Ureter (tissue), 1 donor: ENCODE measurements around the gene BRD9. TPM values are rescaled to one million over a fixed set of nuclear protein-coding genes. Genes with fewer than 3 reads are reported as not detected.
A peak's percentile ranks its signal among the peaks of the same experiment; 100 is the strongest.
"Not testable (repeated sequence)": the region's sequence is repeated elsewhere in the genome, so short reads cannot be mapped to it uniquely, and the experiment has no call there.

Source experiments
- DNase-seq: peaks from one replicate; pipeline ENCODE4 v3.0.0-alpha.2; 2020; ENCODE audit warnings: low spot score
- total RNA-seq: library from RNA; stranded (reverse); gene quantifications from one replicate; pipeline ENCODE4 v1.2.4, GENCODE V29; 2023
- donor health status: DM: yes; HTN: yes; CAD: no.

Gene BRD9
- total RNA-seq, 1 donor from 2014 or later = 63.6 TPM

GRCh38 chr5:923281-923873 is 30.8 kb upstream of the BRD9 start:
- DNase-seq = peak; percentile 82

GRCh38 chr5:922436-923280 is 30.1 kb upstream of the BRD9 start:
- DNase-seq = peak; percentile 40

GRCh38 chr5:921456-922435 is 29.1 kb upstream of the BRD9 start:
- DNase-seq = no peak

- DNase-seq = peak; percentile 24
These were observed 27.7 kb upstream of the BRD9 start for GRCh38 chr5:920321-920720.

- DNase-seq = peak; percentile 10
These were observed 26.9 kb upstream of the BRD9 start for GRCh38 chr5:919356-920000.

GRCh38 chr5:918717-919116 is 26.1 kb upstream of the BRD9 start:
- DNase-seq = not testable (repeated sequence)

GRCh38 chr5:916441-917293 is 24.1 kb upstream of the BRD9 start:
- DNase-seq = peak; percentile 34

GRCh38 chr5:915946-916345 is 23.3 kb upstream of the BRD9 start:
- no peak for DNase-seq

GRCh38 chr5:915346-915745 is 22.7 kb upstream of the BRD9 start:
- not testable (repeated sequence) for DNase-seq

GRCh38 chr5:914612-915011 is 22.0 kb upstream of the BRD9 start:
- DNase-seq = no peak

GRCh38 chr5:914174-914573 is 21.6 kb upstream of the BRD9 start:
- DNase-seq = no peak

GRCh38 chr5:912280-913091 is 19.9 kb upstream of the BRD9 start:
- peak; percentile 63 for DNase-seq

GRCh38 chr5:911601-912000 is 19.0 kb upstream of the BRD9 start:
- DNase-seq = no peak

GRCh38 chr5:910769-911160 is 18.2 kb upstream of the BRD9 start:
- DNase-seq = no peak

- DNase-seq = no peak
These were observed 17.6 kb upstream of the BRD9 start for GRCh38 chr5:909994-910768.

GRCh38 chr5:909086-909485 is 16.5 kb upstream of the BRD9 start:
- peak; percentile 65 for DNase-seq

- no peak for DNase-seq
These were observed 15.6 kb upstream of the BRD9 start for GRCh38 chr5:908172-908571.

GRCh38 chr5:907366-907910 is 14.8 kb upstream of the BRD9 start:
- DNase-seq = no peak

- DNase-seq = no peak
These were observed 12.6 kb upstream of the BRD9 start for GRCh38 chr5:905139-905642.
